ENCODE results near the gene SHKBP1. TPM values are rescaled to one million over a fixed set of nuclear protein-coding genes. Genes with fewer than 3 reads are reported as not detected.
"Not testable (repeated sequence)": the region's sequence is repeated elsewhere in the genome, so short reads cannot be mapped to it uniquely, and the experiment has no call there.

SHKBP1 gene
- total RNA-seq, 4 donors from 2014 or later: 33.3 to 52.1 (median 42.9) TPM

DNA sequence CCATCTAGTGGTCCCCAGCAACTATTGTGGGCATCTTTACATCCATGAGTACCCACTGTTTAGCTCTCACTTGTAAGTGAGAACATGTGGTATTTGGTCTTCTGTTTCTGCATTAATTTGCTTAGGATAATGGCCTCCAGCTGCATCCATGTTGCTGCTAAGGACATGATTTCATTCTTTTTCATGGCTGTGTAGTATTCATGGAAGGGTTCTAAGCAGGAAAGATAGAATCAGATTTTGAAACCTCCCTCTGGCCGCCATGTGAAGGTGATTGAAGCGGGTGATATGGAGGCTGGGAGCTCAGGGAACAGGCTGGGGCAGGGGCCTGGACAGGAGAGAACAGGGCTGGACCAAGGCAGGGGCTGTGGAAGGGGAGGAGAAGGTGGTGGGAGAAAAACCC, 44.6 kb downstream of the SHKBP1 start:
- no peak overlapping the region for H3K27ac ChIP-seq
- no peak overlapping the region for H3K4me3 ChIP-seq (replicated peaks in 1 of 3)
- peaks cover 14 to 31% of the 10 kb centered on the region in 2 donors for H3K36me3 ChIP-seq
- TF ChIP-seq CTCF (IDR thresholded peaks at IDR 0.05) (no peak), POLR2A (IDR thresholded peaks at IDR 0.05) (no peak)
- H3K27me3 ChIP-seq: no peaks in the 10 kb centered on the region
- 78 to 99% methylated on average over 2 of the region's 2 CpGs for WGBS, 2 donors
- no peaks in the 10 kb centered on the region for H3K9me3 ChIP-seq
- H3K4me1 ChIP-seq: no peaks in the 10 kb centered on the region
- intact Hi-C loops (cut with DNase I): no loop called here
- DNase-seq: no peak

DNA sequence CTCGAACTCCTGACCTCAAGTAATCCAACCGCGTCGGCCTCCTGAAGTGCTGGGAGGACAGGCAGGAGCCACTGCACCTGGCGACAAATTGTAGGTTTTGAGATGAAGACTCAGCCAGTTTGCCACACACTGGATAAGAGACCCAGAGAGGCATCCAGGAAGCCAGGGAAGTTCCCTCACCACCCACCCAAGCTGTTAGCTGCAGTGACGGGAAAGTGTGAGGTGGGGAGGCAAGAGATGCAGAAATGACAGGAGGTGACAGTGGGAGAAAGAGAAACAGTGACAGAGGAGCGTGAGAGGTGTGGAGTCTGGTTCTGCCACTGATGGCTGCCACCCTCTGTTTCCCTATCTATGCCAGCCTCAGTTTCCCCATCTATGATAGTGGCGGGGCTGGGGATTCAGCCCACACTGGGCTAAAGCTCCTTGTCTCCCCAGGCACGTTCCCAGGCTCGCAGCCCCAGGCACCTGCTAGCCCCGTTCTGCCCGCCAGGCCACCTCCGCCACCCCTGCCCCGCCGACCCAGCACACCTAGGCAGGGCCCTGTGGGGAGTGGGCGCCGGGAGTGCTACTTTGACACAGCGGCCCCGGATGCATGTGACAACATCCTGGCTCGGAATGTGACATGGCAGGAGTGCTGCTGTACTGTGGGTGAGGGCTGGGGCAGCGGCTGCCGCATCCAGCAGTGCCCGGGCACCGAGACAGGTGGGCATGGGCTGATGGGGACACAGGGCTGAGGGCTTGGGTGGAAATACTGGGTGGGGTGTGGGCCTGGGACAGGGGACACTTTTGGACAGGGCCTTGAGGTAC, 45.5 kb downstream of the SHKBP1 start:
- no peaks in the 10 kb centered on the region for H3K9me3 ChIP-seq
- no peak overlapping the region for H3K27ac ChIP-seq
- no peaks in the 10 kb centered on the region for H3K27me3 ChIP-seq
- TF ChIP-seq CTCF (IDR thresholded peaks at IDR 0.05) (no peak), POLR2A (IDR thresholded peaks at IDR 0.05) (no peak)
- intact Hi-C loops (cut with DNase I): no loop called here
- peaks cover 14 to 33% of the 10 kb centered on the region in 2 donors for H3K36me3 ChIP-seq
- no peak overlapping the region for H3K4me3 ChIP-seq (replicated peaks in 1 of 3)
- no peak for DNase-seq
- WGBS, 2 donors: 92 to 96% methylated on average over 12 to 17 of the region's 24 CpGs
- no peaks in the 10 kb centered on the region for H3K4me1 ChIP-seq

- Histone ChIP-seq H3K36me3 (peaks cover 14 to 33% of the 10 kb centered on the region in 2 donors), H3K9me3 (no peaks in the 10 kb centered on the region), H3K27ac (no peak overlapping the region), H3K4me1 (no peaks in the 10 kb centered on the region), H3K27me3 (no peaks in the 10 kb centered on the region), H3K4me3 (replicated peaks in 1 of 3) (no peak overlapping the region)
- WGBS, 2 donors: 93 to 96% methylated on average over 7 of the region's 7 CpGs
- no peak for TF ChIP-seq POLR2A (IDR thresholded peaks at IDR 0.05)
- TF ChIP-seq CTCF (IDR thresholded peaks at IDR 0.05): no peak
- DNase-seq: no peak
- intact Hi-C loops (cut with DNase I): no loop called here
These were observed 46.1 kb downstream of the SHKBP1 start for GRCh38 chr19:40622773-40623075.

- no peak for DNase-seq
- Histone ChIP-seq H3K27ac (no peak overlapping the region), H3K36me3 (peaks cover 14 to 33% of the 10 kb centered on the region in 2 donors), H3K9me3 (no peaks in the 10 kb centered on the region), H3K27me3 (no peaks in the 10 kb centered on the region), H3K4me3 (replicated peaks in 1 of 3) (no peak overlapping the region), H3K4me1 (no peaks in the 10 kb centered on the region)
- 66 to 71% methylated on average over 27 to 40 of the region's 41 CpGs for WGBS, 2 donors
- TF ChIP-seq POLR2A (IDR thresholded peaks at IDR 0.05) (no peak), CTCF (IDR thresholded peaks at IDR 0.05) (no peak)
- intact Hi-C loops (cut with DNase I): no loop called here
These were observed 47.0 kb downstream of the SHKBP1 start for GRCh38 chr19:40623403-40624251.

DNA sequence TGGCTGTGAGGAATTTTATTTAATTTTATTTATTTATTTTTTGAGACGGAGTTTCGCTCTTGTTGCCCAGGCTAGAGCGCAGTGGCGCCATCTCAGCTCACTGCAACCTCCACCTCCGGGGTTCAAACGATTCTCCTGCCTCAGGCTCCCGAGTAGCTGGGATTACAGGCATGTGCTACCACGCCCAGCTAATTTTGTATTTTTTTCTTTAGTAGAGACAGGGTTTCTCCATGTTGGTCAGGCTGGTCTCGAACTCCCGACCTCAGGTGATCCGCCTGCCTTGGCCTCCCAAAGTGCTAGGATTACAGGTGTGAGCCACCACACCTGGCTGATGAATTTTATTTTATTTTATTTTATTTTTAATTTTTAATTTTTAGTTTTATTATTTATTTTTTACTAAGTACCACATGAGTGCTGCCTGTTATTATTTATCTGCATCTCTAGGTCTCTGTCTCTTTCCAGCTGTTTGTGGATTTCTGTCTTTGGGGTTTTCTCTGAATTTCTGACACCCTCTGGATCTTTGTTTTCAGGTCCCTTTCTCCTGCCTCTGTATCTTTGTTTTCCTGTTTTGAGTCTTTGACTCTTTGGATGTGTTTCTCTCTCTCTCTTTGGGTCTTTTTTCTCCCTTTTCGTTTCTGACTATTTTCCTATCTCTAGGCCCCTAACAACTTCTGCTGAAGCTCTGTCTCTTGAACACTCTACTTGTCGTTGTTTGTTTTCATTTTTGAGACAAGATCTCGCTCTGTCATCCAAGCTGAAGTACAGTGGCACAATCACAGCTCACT, 47.9 kb downstream of the SHKBP1 start:
- 89 to 91% methylated on average over 14 of the region's 14 CpGs for WGBS, 2 donors
- DNase-seq; H3K4me1 ChIP-seq; intact Hi-C loops (cut with DNase I); H3K27me3 ChIP-seq; H3K4me3 ChIP-seq (replicated peaks in 1 of 3); H3K9me3 ChIP-seq; H3K27ac ChIP-seq: not testable (repeated sequence)
- H3K36me3 ChIP-seq: peaks cover 6 to 36% of the 10 kb centered on the region in 2 donors
